Activated CD8-positive, alpha-beta T cell treated with anti-CD3 and anti-CD28 coated beads for 36 hours (primary cell): ENCODE measurements around the gene CAPN5. TPM values are rescaled to one million over a fixed set of nuclear protein-coding genes. Genes with fewer than 3 reads are reported as not detected.

Experiments
- ATAC-seq: fragments of 200-7000 bp; cut with Tn5 transposase; one replicate; pipeline ENCODE4 v1.10.0; 2021; ENCODE audit warnings: mild to moderate bottlenecking, moderate library complexity
- CTCF ChIA-PET: fragments of 350-600 bp; sonication (Branson Sonifier 250); formaldehyde crosslinking; loops from one replicate; lab custom pipeline; 2021; ENCODE audit warnings: antibody characterized with exemption; lab: Charles Lee
- POLR2A ChIA-PET: fragments of 350-600 bp; sonication (Branson Sonifier 250); formaldehyde crosslinking; loops from one replicate; lab custom pipeline; 2021; ENCODE audit warnings: antibody characterized with exemption; lab: Charles Lee
- DNase-seq: peaks from one replicate; pipeline ENCODE4 v3.0.0-alpha.2; 2020
- H3K27ac Mint-ChIP-seq: one replicate; pipeline ENCODE4 v1.8.0; 2021; ENCODE audit warnings: mild to moderate bottlenecking, mixed read lengths
- H3K27me3 Mint-ChIP-seq: one replicate; pipeline ENCODE4 v1.8.0; 2021; ENCODE audit warnings: mixed read lengths
- H3K36me3 Mint-ChIP-seq: one replicate; pipeline ENCODE4 v1.8.0; 2021; ENCODE audit warnings: low read depth, mixed read lengths
- H3K4me1 Mint-ChIP-seq: one replicate; pipeline ENCODE4 v1.8.0; 2021; ENCODE audit warnings: low read depth, mixed read lengths
- H3K4me3 Mint-ChIP-seq: one replicate; pipeline ENCODE4 v1.8.0; 2021; ENCODE audit warnings: mild to moderate bottlenecking, moderate library complexity, mixed read lengths
- H3K9me3 Mint-ChIP-seq: one replicate; pipeline ENCODE4 v1.8.0; 2021; ENCODE audit warnings: mixed read lengths
- intact Hi-C: fragments of 100-400 bp; cut with micrococcal nuclease; formaldehyde crosslinking; loops from one replicate; pipeline ENCODE4 v1.10.0; 2022
- total RNA-seq, 2 experiments: library from RNA; stranded (reverse); gene quantifications; one replicate each; pipeline ENCODE4 v1.2.3, GENCODE V29; 2021
- TF ChIP-seq, protein P1 (sequence below): fragments of 200-600 bp; IDR thresholded peaks from one replicate; pipeline ENCODE4 v1.8.0; 2022; ENCODE audit warnings: antibody characterized with exemption, mild to moderate bottlenecking

CAPN5 gene
- total RNA-seq, 2 experiments from 2014 or later = 1.6 to 2.2 TPM

DNA sequence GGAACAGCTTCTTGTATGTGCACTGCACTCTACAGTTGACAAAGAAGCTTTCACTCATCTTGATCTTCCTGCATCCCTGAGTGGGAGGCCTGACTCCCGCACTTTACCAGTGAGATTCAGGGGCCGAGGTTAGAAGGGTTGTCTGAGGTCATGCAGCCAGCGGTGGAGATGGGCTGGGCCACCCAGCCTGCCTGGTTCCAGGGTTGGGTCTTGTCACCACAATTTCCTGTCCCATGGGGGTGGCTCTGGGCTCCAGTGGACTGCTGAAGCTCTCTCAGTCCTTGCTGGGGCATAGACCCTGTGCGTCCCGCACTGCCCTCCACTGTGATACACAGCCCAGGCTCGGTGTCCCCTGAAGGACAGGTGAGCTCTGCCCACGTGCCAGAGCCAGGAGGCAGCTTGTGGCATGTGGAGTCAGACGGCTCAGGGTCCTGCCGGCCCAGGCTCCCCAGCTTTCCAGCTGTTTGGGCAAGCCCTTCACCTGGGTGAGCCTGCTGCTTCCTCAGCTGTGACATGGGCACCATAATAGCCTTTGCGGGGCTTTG lies 54.4 kb downstream of the CAPN5 start:
- TF ChIP-seq, protein P1, sequence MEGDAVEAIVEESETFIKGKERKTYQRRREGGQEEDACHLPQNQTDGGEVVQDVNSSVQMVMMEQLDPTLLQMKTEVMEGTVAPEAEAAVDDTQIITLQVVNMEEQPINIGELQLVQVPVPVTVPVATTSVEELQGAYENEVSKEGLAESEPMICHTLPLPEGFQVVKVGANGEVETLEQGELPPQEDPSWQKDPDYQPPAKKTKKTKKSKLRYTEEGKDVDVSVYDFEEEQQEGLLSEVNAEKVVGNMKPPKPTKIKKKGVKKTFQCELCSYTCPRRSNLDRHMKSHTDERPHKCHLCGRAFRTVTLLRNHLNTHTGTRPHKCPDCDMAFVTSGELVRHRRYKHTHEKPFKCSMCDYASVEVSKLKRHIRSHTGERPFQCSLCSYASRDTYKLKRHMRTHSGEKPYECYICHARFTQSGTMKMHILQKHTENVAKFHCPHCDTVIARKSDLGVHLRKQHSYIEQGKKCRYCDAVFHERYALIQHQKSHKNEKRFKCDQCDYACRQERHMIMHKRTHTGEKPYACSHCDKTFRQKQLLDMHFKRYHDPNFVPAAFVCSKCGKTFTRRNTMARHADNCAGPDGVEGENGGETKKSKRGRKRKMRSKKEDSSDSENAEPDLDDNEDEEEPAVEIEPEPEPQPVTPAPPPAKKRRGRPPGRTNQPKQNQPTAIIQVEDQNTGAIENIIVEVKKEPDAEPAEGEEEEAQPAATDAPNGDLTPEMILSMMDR = no peak
- Mint-ChIP-seq H3K36me3 (no peaks in the 10 kb centered on the region), H3K4me3 (no peak overlapping the region), H3K27ac (no peak overlapping the region), H3K4me1 (no peaks in the 10 kb centered on the region), H3K9me3 (no peaks in the 10 kb centered on the region), H3K27me3 (no peaks in the 10 kb centered on the region)
- no peak for ATAC-seq
- ChIA-PET POLR2A (no interaction called here), CTCF (interaction anchor here (4.6 kb wide), 1 partner anchor 67 kb away, joined by 21 read pairs; no protein-coding TSS in a partner anchor)
- intact Hi-C loops = loop anchor here (10.0 kb wide), 1 partner anchor 434 kb away; no protein-coding TSS in a partner anchor
- no peak for DNase-seq

DNA sequence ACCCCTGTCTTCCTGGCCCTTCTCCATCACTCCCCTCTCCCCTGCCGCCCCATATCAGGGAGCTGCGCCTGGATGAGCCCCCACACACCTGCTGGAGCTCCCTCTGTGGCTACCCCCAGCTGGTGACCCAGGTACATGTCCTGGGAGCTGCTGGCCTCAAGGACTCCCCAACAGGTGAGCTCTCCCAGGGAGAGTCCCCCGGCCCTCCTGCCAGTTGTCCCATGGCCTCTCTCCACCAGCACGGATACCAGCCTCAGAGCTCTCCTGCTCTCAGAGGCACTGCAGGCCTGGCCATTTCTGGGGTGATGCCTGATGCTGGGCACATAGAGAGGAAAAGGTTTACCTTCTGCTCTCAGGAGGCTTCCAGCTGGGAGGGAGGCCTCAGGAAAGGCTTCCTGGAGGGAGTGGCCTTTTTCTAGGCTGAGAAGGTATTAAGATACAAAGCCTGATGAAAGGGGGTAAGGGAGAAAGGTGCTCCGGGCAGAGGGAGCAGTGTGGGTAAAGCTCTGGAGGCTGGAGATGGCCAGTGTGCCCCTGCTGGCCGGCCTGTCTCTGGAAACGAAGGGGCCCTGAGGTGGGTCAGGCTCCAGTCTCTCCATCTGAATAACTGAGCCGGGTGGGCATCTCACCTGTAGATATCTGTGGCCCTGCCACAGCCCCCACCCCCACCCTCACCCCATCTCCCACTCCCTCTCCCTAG lies 55.3 kb downstream of the CAPN5 start:
- no peaks in the 10 kb centered on the region for H3K9me3 Mint-ChIP-seq
- DNase-seq (no peak), ATAC-seq (no peak)
- no peaks in the 10 kb centered on the region for H3K36me3 Mint-ChIP-seq
- no peak overlapping the region for H3K4me3 Mint-ChIP-seq
- no peaks in the 10 kb centered on the region for H3K27me3 Mint-ChIP-seq
- H3K4me1 Mint-ChIP-seq = no peaks in the 10 kb centered on the region
- POLR2A ChIA-PET = no interaction called here
- CTCF ChIA-PET = interaction anchor here (1.2 to 4.6 kb wide), 3 partner anchors 31 to 202 kb away, joined by 3 to 21 read pairs (median 6); no protein-coding TSS in a partner anchor
- TF ChIP-seq, protein P1 = no peak
- intact Hi-C loops = loop anchor here (10.0 kb wide), 1 partner anchor 433 kb away; no protein-coding TSS in a partner anchor
- H3K27ac Mint-ChIP-seq = no peak overlapping the region

DNA sequence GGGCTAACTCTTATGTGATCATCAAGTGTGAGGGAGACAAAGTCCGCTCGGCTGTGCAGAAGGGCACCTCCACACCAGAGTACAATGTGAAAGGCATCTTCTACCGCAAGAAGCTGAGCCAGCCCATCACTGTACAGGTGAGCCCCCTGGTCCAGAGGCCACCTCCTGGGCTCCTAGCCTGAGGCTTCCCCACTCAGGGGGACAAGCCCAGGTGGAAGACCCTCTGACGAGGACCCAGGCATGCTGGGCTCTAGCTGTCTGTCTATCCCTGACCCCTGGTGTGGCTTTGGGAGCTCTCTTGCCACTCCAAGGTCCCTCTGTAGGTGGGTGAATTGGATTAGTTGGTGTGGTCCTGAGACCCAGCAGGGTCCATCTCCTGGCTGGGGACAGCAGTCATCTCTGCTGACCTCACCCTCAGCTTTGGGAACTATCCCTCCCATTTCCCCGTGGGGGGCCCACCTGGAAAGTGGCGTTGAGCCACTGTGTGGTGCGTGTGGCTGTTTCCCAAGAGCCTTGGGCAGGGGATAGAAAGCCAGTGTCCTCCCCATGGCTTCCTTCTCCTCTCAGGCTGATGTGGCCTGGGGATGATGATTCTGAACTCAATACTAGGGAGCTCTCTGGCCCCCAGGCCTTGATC lies 55.9 kb downstream of the CAPN5 start:
- H3K27ac Mint-ChIP-seq = no peak overlapping the region
- DNase-seq = no peak
- peaks cover 3% of the 10 kb centered on the region for H3K27me3 Mint-ChIP-seq
- H3K36me3 Mint-ChIP-seq = no peaks in the 10 kb centered on the region
- H3K4me3 Mint-ChIP-seq = no peak overlapping the region
- ChIA-PET POLR2A (no interaction called here), CTCF (interaction anchor here (1.2 to 4.6 kb wide), 3 partner anchors 31 to 203 kb away, joined by 3 to 21 read pairs (median 6); no protein-coding TSS in a partner anchor)
- H3K4me1 Mint-ChIP-seq = peaks cover 4% of the 10 kb centered on the region
- H3K9me3 Mint-ChIP-seq = no peaks in the 10 kb centered on the region
- intact Hi-C loops = loop anchor here (10.0 kb wide), 1 partner anchor 432 kb away; no protein-coding TSS in a partner anchor
- TF ChIP-seq, protein P1 = no peak
- ATAC-seq = no peak

DNA sequence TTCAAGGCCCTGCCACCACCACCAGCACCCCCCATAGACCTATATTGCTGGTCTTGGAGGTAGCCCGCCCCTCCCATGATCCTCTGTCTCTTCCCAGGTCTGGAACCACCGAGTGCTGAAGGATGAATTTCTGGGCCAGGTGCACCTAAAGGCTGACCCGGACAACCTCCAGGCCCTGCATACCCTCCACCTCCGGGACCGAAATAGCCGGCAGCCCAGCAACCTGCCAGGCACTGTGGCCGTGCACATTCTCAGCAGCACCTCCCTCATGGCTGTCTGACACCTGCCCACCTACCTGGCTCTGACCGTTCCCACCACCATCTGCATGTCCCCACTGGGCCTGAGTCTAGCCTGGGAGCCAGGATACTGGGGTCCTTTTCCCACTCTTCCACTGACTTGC lies 56.8 kb downstream of the CAPN5 start:
- Mint-ChIP-seq H3K27ac (no peak overlapping the region), H3K27me3 (peaks cover 4% of the 10 kb centered on the region), H3K9me3 (no peaks in the 10 kb centered on the region), H3K36me3 (no peaks in the 10 kb centered on the region), H3K4me3 (no peak overlapping the region), H3K4me1 (peaks cover 5% of the 10 kb centered on the region)
- CTCF ChIA-PET = interaction anchor here (4.6 kb wide), 1 partner anchor 64 kb away, joined by 21 read pairs; no protein-coding TSS in a partner anchor
- intact Hi-C loops = loop anchor here (10.0 kb wide), 1 partner anchor 431 kb away; no protein-coding TSS in a partner anchor
- TF ChIP-seq, protein P1 = no peak
- ATAC-seq (no peak), DNase-seq (no peak)
- POLR2A ChIA-PET = no interaction called here
